H7 (cell line): ENCODE measurements around the gene SCNN1G. TPM values are rescaled to one million over a fixed set of nuclear protein-coding genes. Genes with fewer than 3 reads are reported as not detected.

ENCODE experiments used
- total RNA-seq: library from RNA; depleted of rRNA; stranded (reverse); fragments of >200 nt; shearing (Covaris generic); gene quantifications from 2 replicates; pipeline ENCODE4 v1.2.3, GENCODE V29; 2014; rRNA removed

Gene SCNN1G
- total RNA-seq, 1 experiment from 2014 or later: 0.10 TPM

Other genes starting within 250 kb of the SCNN1G start
- 8.3 and 11.4 TPM in 2 replicates for gene USP31, start 33.3 kb upstream of the SCNN1G start, total RNA-seq
- gene SCNN1B, start 119.6 kb downstream of the SCNN1G start, total RNA-seq: 1.5 and 1.6 TPM in 2 replicates